SK-N-MC (cell line): ENCODE measurements around the gene ABCC6.
"Not testable (repeated sequence)": the region's sequence is repeated elsewhere in the genome, so short reads cannot be mapped to it uniquely, and the experiment has no call there.

Source experiments
- EZH2 ChIP-seq: fragments of 200-600 bp; sonication (generic); IDR thresholded peaks from one replicate; pipeline ENCODE4 v1.6.1; 2017; ENCODE audit warnings: antibody characterized with exemption
- FOXP2 ChIP-seq: optimal IDR thresholded peaks from 2 replicates; pipeline ENCODE3; 2011; ENCODE audit warnings: mild to moderate bottlenecking, moderate library complexity; ENCODE audit not compliant: insufficient read depth; ENCODE audit errors: extremely low read length, control extremely low read depth
- POLR2AphosphoS5 ChIP-seq: IDR thresholded peaks from 2 replicates; pipeline ENCODE4 v1.6.1; 2012; ENCODE audit warnings: mild to moderate bottlenecking, low read depth, low read length, borderline replicate concordance

DNA sequence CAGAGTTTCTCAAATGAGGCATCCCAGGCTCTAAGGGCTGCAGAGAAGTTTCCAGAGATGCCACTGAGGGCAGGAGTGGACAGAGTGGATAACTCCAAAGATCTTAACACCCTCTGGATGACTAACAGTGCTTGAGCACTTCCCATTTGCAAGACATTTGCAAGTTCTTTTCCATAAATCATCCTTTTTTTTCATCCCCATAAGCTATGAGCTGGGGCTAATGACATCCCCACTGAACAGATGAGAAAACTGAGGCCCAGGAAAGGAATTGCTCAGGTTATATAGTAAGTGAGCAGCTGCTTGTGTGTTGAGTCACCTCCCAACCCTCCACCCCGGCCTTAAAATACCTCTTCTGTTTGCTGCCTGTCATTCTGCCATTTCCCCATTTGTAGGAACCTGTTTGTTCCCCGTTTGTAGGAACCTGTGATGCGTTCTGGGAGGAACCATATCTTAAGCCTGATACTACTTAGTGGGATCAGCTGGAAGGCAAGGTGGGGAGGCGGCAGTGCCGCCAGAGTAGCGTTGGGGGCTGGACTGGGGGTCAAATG lies 15.4 kb downstream of the ABCC6 start:
- TF ChIP-seq POLR2AphosphoS5, EZH2, FOXP2: not testable (repeated sequence)
